ENCODE results near the gene COA5.

COA5 gene

GRCh38 chr2:98588880-98589431 is 19.4 kb downstream of the COA5 start:
- H3K4me3 ChIP-seq (ENCODE audit: low read depth, low read length), result no peak overlapping the region
- TF ChIP-seq, protein P1, sequence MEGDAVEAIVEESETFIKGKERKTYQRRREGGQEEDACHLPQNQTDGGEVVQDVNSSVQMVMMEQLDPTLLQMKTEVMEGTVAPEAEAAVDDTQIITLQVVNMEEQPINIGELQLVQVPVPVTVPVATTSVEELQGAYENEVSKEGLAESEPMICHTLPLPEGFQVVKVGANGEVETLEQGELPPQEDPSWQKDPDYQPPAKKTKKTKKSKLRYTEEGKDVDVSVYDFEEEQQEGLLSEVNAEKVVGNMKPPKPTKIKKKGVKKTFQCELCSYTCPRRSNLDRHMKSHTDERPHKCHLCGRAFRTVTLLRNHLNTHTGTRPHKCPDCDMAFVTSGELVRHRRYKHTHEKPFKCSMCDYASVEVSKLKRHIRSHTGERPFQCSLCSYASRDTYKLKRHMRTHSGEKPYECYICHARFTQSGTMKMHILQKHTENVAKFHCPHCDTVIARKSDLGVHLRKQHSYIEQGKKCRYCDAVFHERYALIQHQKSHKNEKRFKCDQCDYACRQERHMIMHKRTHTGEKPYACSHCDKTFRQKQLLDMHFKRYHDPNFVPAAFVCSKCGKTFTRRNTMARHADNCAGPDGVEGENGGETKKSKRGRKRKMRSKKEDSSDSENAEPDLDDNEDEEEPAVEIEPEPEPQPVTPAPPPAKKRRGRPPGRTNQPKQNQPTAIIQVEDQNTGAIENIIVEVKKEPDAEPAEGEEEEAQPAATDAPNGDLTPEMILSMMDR (IDR thresholded peaks at IDR 0.05; ENCODE audit: low read depth, low read length), result no peak

DNA sequence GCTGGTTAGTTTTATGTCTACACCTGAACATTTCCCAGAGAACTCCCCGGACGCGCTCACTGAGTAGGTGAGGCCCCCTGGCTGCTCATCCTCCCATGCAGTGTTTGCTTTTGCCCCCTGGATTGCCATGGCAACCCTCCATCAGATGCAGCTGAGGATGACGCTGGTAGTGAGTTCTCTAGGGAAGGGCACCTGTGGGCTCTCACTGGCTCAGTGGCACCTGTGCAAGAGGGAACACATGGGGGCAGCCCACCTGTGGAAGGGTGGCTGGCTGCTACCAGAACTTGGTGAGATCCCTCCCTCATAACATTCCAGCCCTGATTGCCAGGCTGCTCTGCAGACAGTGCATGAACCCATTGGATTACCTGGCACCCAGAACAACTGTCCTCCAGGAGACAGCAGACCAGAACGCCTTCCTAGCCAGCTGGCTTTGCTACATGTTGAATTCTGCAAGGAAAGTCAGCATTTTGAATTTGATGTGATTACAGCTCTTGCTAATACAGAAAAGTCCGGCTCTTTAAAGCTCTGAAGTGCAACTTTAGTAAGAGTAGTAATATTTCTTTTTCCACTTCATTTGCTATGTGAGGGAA is 21.7 kb downstream of the COA5 start:
- no peak overlapping the region for H3K4me3 ChIP-seq (ENCODE audit: low read depth, low read length)
- TF ChIP-seq, protein P1 (IDR thresholded peaks at IDR 0.05; ENCODE audit: low read depth, low read length), result no peak

- TF ChIP-seq, protein P1 (IDR thresholded peaks at IDR 0.05; ENCODE audit: low read depth, low read length), result no peak
- H3K4me3 ChIP-seq (ENCODE audit: low read depth, low read length), result no peak overlapping the region
Observed at GRCh38 chr2:98585386-98585785, 22.9 kb downstream of the COA5 start.

DNA sequence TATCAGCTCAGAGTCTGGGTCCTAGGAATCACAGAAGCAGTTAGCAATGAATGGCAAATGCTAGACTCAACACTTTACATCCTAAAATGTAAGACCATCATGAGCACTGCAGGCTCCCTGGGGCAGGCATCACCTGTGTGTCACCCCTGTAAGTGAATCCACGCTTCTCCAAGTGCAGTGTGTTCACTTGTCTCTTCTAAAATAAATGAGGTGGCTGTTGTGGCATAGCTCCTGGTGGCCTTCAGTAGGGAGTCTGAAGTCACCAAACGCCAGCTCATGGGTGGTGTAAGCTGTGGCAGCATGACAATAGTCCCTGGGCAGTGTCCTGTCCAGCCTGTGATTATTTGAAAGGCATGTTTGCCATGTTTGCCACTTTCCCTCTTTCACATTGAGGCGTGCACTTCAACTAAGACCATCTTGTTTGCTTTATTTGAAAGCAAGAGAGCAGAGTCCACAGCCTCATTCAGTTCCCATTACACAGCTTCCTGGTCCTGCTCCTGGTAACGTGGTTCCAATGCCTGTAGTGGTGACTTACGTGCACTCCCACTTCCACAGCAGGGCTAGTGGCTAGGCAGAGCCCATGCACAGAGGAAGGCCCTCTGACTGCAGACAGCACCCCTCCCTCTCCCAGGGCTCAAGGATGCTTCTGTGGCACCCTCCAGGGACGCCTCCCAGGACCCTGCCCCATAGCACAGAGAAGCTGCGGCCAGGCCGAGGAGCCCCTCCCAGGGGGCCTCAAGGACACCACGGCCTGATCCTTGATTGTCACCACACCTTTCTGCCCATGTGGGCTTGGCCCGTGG is 24.3 kb downstream of the COA5 start:
- H3K4me3 ChIP-seq (ENCODE audit: low read depth, low read length), result no peak overlapping the region
- TF ChIP-seq, protein P1 (IDR thresholded peaks at IDR 0.05; ENCODE audit: low read depth, low read length), result no peak

GRCh38 chr2:98583276-98583675 is 25.0 kb downstream of the COA5 start:
- TF ChIP-seq, protein P1 (IDR thresholded peaks at IDR 0.05; ENCODE audit: low read depth, low read length), result no peak
- H3K4me3 ChIP-seq (ENCODE audit: low read depth, low read length), result no peak overlapping the region

DNA sequence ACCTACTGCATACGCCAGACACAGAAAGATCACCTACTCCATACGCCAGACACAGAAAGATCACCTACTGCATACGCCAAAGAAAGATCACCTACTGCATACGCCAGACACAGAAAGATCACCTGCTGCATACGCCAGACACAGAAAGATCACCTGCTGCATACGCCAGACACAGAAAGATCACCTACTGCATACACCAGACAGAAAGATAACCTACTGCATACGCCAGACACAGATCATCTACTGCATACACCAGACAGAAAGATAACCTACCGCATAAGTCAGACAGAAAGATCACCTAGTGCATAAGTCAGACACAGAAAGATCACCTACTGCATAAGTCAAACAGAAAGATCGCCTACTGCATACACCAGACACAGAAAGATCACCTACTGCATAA is 25.8 kb downstream of the COA5 start:
- TF ChIP-seq, protein P1 (IDR thresholded peaks at IDR 0.05; ENCODE audit: low read depth, low read length), result no peak
- H3K4me3 ChIP-seq (ENCODE audit: low read depth, low read length), result no peak overlapping the region

All from WI38 (cell line).